ENCODE measurements around the gene NTN3. TPM values are rescaled to one million over a fixed set of nuclear protein-coding genes. Genes with fewer than 3 reads are reported as not detected.

NTN3 gene
- total and polyA plus RNA-seq, 2 of the 4 experiments (the other 2 are of a cell fraction), result 0.18 to 0.38 TPM

GRCh38 chr16:2476741-2477140 is 5.6 kb downstream of the NTN3 start:
- Histone ChIP-seq H3K9me3 (ENCODE audit: control insufficient read depth, insufficient read depth, low read length) (no peaks in the 10 kb centered on the region), H3K4me3 (ENCODE audit: insufficient read depth, low read depth, low read length) (no peak overlapping the region), H3K4ac (ENCODE audit: low read depth, low read length) (no peak overlapping the region), H3K23ac (ENCODE audit: low read depth, low read length) (no peak overlapping the region), H2AFZ (replicated peaks; ENCODE audit: low read length, poor library complexity) (no peak overlapping the region), H2AK5ac (ENCODE audit: low read depth, low read length) (no peak overlapping the region), H4K5ac (ENCODE audit: low read depth, low read length) (no peak overlapping the region), H4K20me1 (ENCODE audit: insufficient read depth, low read length) (peaks cover 28% of the 10 kb centered on the region), H4K91ac (ENCODE audit: insufficient read depth, low read depth, low read length) (no peak overlapping the region), H2BK15ac (ENCODE audit: low read depth, low read length) (no peak overlapping the region), H3K4me2 (ENCODE audit: low read depth, low read length) (no peak overlapping the region), H3K79me1 (ENCODE audit: low read depth in 1 of 2, low read length in 2 of 2) (peaks cover 11 to 64% of the 10 kb centered on the region in 2 experiments; a peak in 3 of 4 replicates), H2BK120ac (ENCODE audit: low read depth, low read length) (no peak overlapping the region), H2BK20ac (ENCODE audit: low read depth, low read length) (no peak overlapping the region), H3K27me3 (ENCODE audit: control insufficient read depth, insufficient read depth, low read length) (no peaks in the 10 kb centered on the region), H3K36me3 (ENCODE audit: control insufficient read depth, insufficient read depth, low read length) (no peaks in the 10 kb centered on the region), H4K8ac (ENCODE audit: low read depth in 2 of 2, low read length in 2 of 2) (no peak overlapping the region), H3K9ac (ENCODE audit: low read depth, low read length) (no peak overlapping the region), H3K56ac (ENCODE audit: extremely low read depth, insufficient read depth, low read length) (no peak overlapping the region), H3K9me1 (ENCODE audit: insufficient read depth, low read length) (no peaks in the 10 kb centered on the region; the same call in 1 of the 2 replicates), H3K4me1 (ENCODE audit: control insufficient read depth, insufficient read depth, low read length) (peaks cover 8% of the 10 kb centered on the region), H3K27ac (ENCODE audit: insufficient read depth, low read length) (no peak overlapping the region), H2AK9ac (replicated peaks; ENCODE audit: low read depth, low read length, poor library complexity) (no peak overlapping the region), H3K18ac (ENCODE audit: low read depth, low read length) (no peak overlapping the region), H2BK5ac (ENCODE audit: low read depth, low read length, poor library complexity, severe bottlenecking) (no peak overlapping the region), H3K14ac (replicated peaks; ENCODE audit: low read depth, low read length) (no peak overlapping the region)
- CTCF ChIA-PET, result no interaction called here
- DNase-seq (no peak), ATAC-seq (ENCODE audit: low read depth) (no peak)
- POLR2A ChIA-PET (ENCODE audit: unreplicated experiment), result no interaction called here
- dilution Hi-C loops (cut with HindIII; ENCODE audit: low sequenced_read_pairs, unreplicated experiment), result no loop called here
- 100% methylated on average over 1 of the region's 3 CpGs; no CpG with 5 or more reads in 1 of the 2 experiments for WGBS, 2 experiments (ENCODE audit: extremely low coverage in 2 of 2, insufficient read length in 1 of 2)
- in situ Hi-C loops (cut with MboI; ENCODE audit: low sequenced_read_pairs), result no loop called here
- intact Hi-C loops (cut with micrococcal nuclease), result no loop called here
- BruUV-seq (replicated peaks), result no TSS peak
- no peak for TF ChIP-seq USF2 (IDR thresholded peaks at IDR 0.05; ENCODE audit: low read depth, low read length)
- no peak for TF ChIP-seq FOS (IDR thresholded peaks at IDR 0.05; ENCODE audit: low read depth, low read length)
- no peak for TF ChIP-seq CEBPB (IDR thresholded peaks at IDR 0.05; ENCODE audit: low read depth, low read length)
- TF ChIP-seq POLR2A (IDR thresholded peaks at IDR 0.05; ENCODE audit: low read depth, low read length), result no peak
- TF ChIP-seq BHLHE40 (IDR thresholded peaks at IDR 0.05; ENCODE audit: low read depth, low read length), result no peak
- no peak for TF ChIP-seq NFE2L2 (IDR thresholded peaks at IDR 0.05; ENCODE audit: low read depth, low read length)
- no peak for TF ChIP-seq RCOR1 (IDR thresholded peaks at IDR 0.05; ENCODE audit: insufficient replicate concordance, low read length)
- no peak for TF ChIP-seq SMC3 (IDR thresholded peaks at IDR 0.05; ENCODE audit: low read depth, low read length)
- TF ChIP-seq MXI1 (IDR thresholded peaks at IDR 0.05; ENCODE audit: borderline replicate concordance, low read depth, low read length), result no peak
- TF ChIP-seq CTCF (conservative IDR thresholded peaks at IDR 0.05; ENCODE audit: low read depth, low read length), result no peak
- TF ChIP-seq ELK1 (IDR thresholded peaks at IDR 0.05; ENCODE audit: borderline replicate concordance, low read depth, low read length), result no peak
- TF ChIP-seq CHD1 (IDR thresholded peaks at IDR 0.05; ENCODE audit: low read depth, low read length), result no peak
- TF ChIP-seq MAZ (IDR thresholded peaks at IDR 0.05; ENCODE audit: borderline replicate concordance, low read depth, low read length), result no peak
- no peak for TF ChIP-seq MAFK (IDR thresholded peaks at IDR 0.05; ENCODE audit: low read depth, low read length)
- no peak for TF ChIP-seq RAD21 (IDR thresholded peaks at IDR 0.05; ENCODE audit: low read length)
- TF ChIP-seq RFX5 (IDR thresholded peaks at IDR 0.05; ENCODE audit: low read depth, low read length), result no peak

Data from IMR-90 (cell line).